ENCODE results near the gene PSMB8. TPM values are rescaled to one million over a fixed set of nuclear protein-coding genes. Genes with fewer than 3 reads are reported as not detected.

Gene PSMB8
- total and polyA plus RNA-seq, 2 of the 8 experiments (the other 6 are each of a cell fraction or from before 2014, with no cell fraction given): 18.4 to 43.0 TPM

- TF ChIP-seq ASH2L (IDR thresholded peaks at IDR 0.05; ENCODE audit: low read length) (peak; percentile 85), ATF2 (IDR thresholded peaks at IDR 0.05; ENCODE audit: low read length) (no peak), SAP30 (IDR thresholded peaks at IDR 0.05; ENCODE audit: insufficient read depth, insufficient replicate concordance, low read length) (no peak), RFX5 (IDR thresholded peaks at IDR 0.05; ENCODE audit: borderline replicate concordance, low read depth, low read length) (peak; percentile 52; the same call in 1 of the 2 replicates), MAX (IDR thresholded peaks at IDR 0.05) (peak; percentile 45; the same call in 1 of the 2 replicates), SIX5 (IDR thresholded peaks at IDR 0.05; ENCODE audit: low read depth, low read length) (no peak), TCF12 (IDR thresholded peaks at IDR 0.05; ENCODE audit: low read depth, low read length) (no peak), EZH2 (IDR thresholded peaks at IDR 0.05; ENCODE audit: low read depth, low read length, severe bottlenecking) (no peak), ATF3 (IDR thresholded peaks at IDR 0.05; ENCODE audit: insufficient read depth, low read depth, low read length) (no peak), BCL11A (IDR thresholded peaks at IDR 0.05; ENCODE audit: low read depth in 2 of 2, low read length in 2 of 2) (no peak), SP1 (IDR thresholded peaks at IDR 0.05; ENCODE audit: low read depth, low read length) (no peak), SIRT6 (IDR thresholded peaks at IDR 0.05; ENCODE audit: low read length) (no peak), TAF7 (optimal IDR thresholded peaks at IDR 0.05; ENCODE audit: borderline replicate concordance, low read depth, low read length) (no peak), PHF8 (conservative IDR thresholded peaks at IDR 0.05; ENCODE audit: low read depth, low read length) (no peak; the same call in 1 of the 2 replicates), TAF1 (IDR thresholded peaks at IDR 0.05; ENCODE audit: low read depth, low read length) (peak; percentile 3; the same call in 1 of the 2 replicates), USF2 (IDR thresholded peaks at IDR 0.05; ENCODE audit: low read length) (no peak), SRF (IDR thresholded peaks at IDR 0.05; ENCODE audit: low read depth, low read length) (no peak), SP4 (IDR thresholded peaks at IDR 0.05; ENCODE audit: low read length) (no peak)
These were observed 392 bp downstream of the PSMB8 start (continued) for GRCh38 chr6:32843331-32843978.
